ENCODE measurements around the gene DGKK. TPM values are rescaled to one million over a fixed set of nuclear protein-coding genes. Genes with fewer than 3 reads are reported as not detected.

DGKK gene
- total RNA-seq, 1 experiment from 2014 or later: 1.6 TPM

DNA sequence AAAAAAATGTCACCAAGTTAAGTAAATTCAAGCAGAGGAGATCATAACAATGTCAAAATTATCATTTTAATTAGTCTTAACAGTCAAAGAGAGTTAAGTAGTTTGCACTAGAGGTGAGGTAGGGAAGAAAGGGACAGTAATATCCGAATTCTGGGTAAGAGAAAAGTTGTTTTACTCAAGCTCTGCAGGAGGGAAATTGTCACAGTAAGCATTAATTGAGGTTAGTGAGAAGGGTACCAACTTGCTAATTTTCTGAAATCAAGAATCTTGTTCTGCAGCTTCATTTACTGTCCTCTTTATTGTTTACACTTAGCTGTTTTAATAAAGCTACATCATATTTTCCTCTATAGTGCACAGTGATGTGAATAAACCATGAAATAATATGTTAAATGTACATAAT lies 11.0 kb downstream of the DGKK start:
- H3K9me3 ChIP-seq (ENCODE audit: control insufficient read depth, low read depth, low read length): no peaks in the 10 kb centered on the region
- no peak overlapping the region for H3K4me2 ChIP-seq (ENCODE audit: insufficient read depth, insufficient read length, low read length)
- no peaks in the 10 kb centered on the region for H3K79me2 ChIP-seq (ENCODE audit: insufficient read depth, low read length)
- H3K56ac ChIP-seq (ENCODE audit: insufficient read length, low read depth, low read length): no peak overlapping the region
- H4K5ac ChIP-seq (ENCODE audit: insufficient read length, low read depth, low read length): no peak overlapping the region
- H3K4ac ChIP-seq (ENCODE audit: low read depth, low read length): no peak overlapping the region
- H4K91ac ChIP-seq (ENCODE audit: insufficient read length, low read depth, low read length): no peak overlapping the region
- Mint-ChIP-seq H3K4me1 (peaks cover 30 to 49% of the 10 kb centered on the region in 2 experiments), H3K27ac (peak overlapping the region in 1 of 3 experiments; percentile 22; a peak in 1 of 7 replicates), H3K36me3 (ENCODE audit: insufficient read depth in 1 of 3, low read depth in 3 of 3) (no peaks in the 10 kb centered on the region), H3K9me3 (peaks cover 54 to 60% of the 10 kb centered on the region in 2 experiments), H3K27me3 (ENCODE audit: low read depth) (peaks cover 2% of the 10 kb centered on the region; the same call in 1 of the 2 replicates), H3K4me3 (peak overlapping the region in 1 of 2 experiments; percentile 5; a peak in 1 of 5 replicates)
- no peak overlapping the region for H3K14ac ChIP-seq (ENCODE audit: insufficient read depth, low read length)
- H2BK5ac ChIP-seq (ENCODE audit: insufficient read length, low read length): no peak overlapping the region
- H2AFZ ChIP-seq (ENCODE audit: low read length): no peak overlapping the region
- no CpG with 5 or more reads among the region's 1 CpG for WGBS (ENCODE audit: extremely low coverage, insufficient read length, low lambda C conversion rate)
- no peak for DNase-seq
- H2BK20ac ChIP-seq (ENCODE audit: low read depth, low read length, poor library complexity, severe bottlenecking): no peak overlapping the region
- no peak for TF ChIP-seq CTCF (conservative IDR thresholded peaks at IDR 0.05)
- no peak overlapping the region for H3K23ac ChIP-seq (ENCODE audit: insufficient read length, low read depth, low read length)
- no peak overlapping the region for H3T11ph ChIP-seq (ENCODE audit: low read length)
- no peaks in the 10 kb centered on the region for H3K27me3 ChIP-seq (ENCODE audit: insufficient read depth, low read length)
- no peak overlapping the region for H2BK15ac ChIP-seq (ENCODE audit: low read depth, low read length)
- H3K4me1 ChIP-seq (ENCODE audit: insufficient read depth, low read length): peaks cover 16% of the 10 kb centered on the region
- no peak overlapping the region for H3K27ac ChIP-seq (ENCODE audit: insufficient read length, low read depth, low read length)
- no peaks in the 10 kb centered on the region for H4K20me1 ChIP-seq (ENCODE audit: control insufficient read depth, insufficient read depth, insufficient read length)
- no peak overlapping the region for H2BK12ac ChIP-seq (ENCODE audit: insufficient read length, low read depth, low read length)
- no peak overlapping the region for H2AK5ac ChIP-seq (ENCODE audit: insufficient read length, low read length)
- H3K9ac ChIP-seq (ENCODE audit: extremely low read depth, insufficient read length, low read length): no peak overlapping the region
- H2BK120ac ChIP-seq (ENCODE audit: low read depth, low read length, poor library complexity, severe bottlenecking): no peak overlapping the region
- H4K8ac ChIP-seq (replicated peaks; ENCODE audit: insufficient read length, low read depth, low read length): no peak overlapping the region
- H3K79me1 ChIP-seq (ENCODE audit: insufficient read depth, low read depth, low read length, poor library complexity, severe bottlenecking): no peaks in the 10 kb centered on the region
- H3K18ac ChIP-seq (ENCODE audit: insufficient read length, low read depth, low read length): no peak overlapping the region
- no peaks in the 10 kb centered on the region for H3K23me2 ChIP-seq (ENCODE audit: insufficient read length, low read depth, low read length, poor library complexity, severe bottlenecking)
